ENCODE measurements around the gene KRTAP9-8.
"Not testable (repeated sequence)": the region's sequence is repeated elsewhere in the genome, so short reads cannot be mapped to it uniquely, and the experiment has no call there.

- not testable (repeated sequence) for TF ChIP-seq CTCF, POLR2A (IDR thresholded peaks at IDR 0.05)
Measured at GRCh38 chr17:41189837-41190318, 47.9 kb upstream of the KRTAP9-8 start, which contains the start of gene KRTAP9-1.

All from adrenal gland (tissue), 5 donors.